Activated CD4-positive, alpha-beta T cell treated with anti-CD3 and anti-CD28 coated beads, Interleukin-2, amount 10 ng/mL, durations not matched to agents 24 days and 14 days (primary cell): Measurements from ENCODE around the gene CEP128. TPM values are rescaled to one million over a fixed set of nuclear protein-coding genes. Genes with fewer than 3 reads are reported as not detected.

ENCODE experiments used
- DNase-seq: peaks from one replicate; pipeline ENCODE4 v3.0.0; 2022
- H3K27ac Mint-ChIP-seq: one replicate; pipeline ENCODE4 v1.8.0; 2022; ENCODE audit warnings: mild to moderate bottlenecking, mixed read lengths
- H3K27me3 Mint-ChIP-seq: one replicate; pipeline ENCODE4 v1.8.0; 2022; ENCODE audit warnings: mixed read lengths
- H3K36me3 Mint-ChIP-seq: one replicate; pipeline ENCODE4 v1.8.0; 2022; ENCODE audit warnings: low read depth, mild to moderate bottlenecking, mixed read lengths
- H3K4me1 Mint-ChIP-seq: one replicate; pipeline ENCODE4 v1.8.0; 2021; ENCODE audit warnings: mixed read lengths
- H3K4me3 Mint-ChIP-seq: one replicate; pipeline ENCODE4 v1.8.0; 2022; ENCODE audit warnings: mild to moderate bottlenecking, moderate library complexity, mixed read lengths
- H3K9me3 Mint-ChIP-seq: one replicate; pipeline ENCODE4 v1.8.0; 2021; ENCODE audit warnings: mixed read lengths
- intact Hi-C: fragments of 100-400 bp; cut with micrococcal nuclease; formaldehyde crosslinking; loops from one replicate; pipeline ENCODE4 v1.15.1; 2023
- total RNA-seq: library from RNA; stranded (reverse); gene quantifications from 2 replicates; pipeline ENCODE4 v1.2.3, GENCODE V29; 2022

Gene CEP128
- total RNA-seq, 1 donor from 2014 or later = 20.4 TPM

GRCh38 chr14:80700601-80701000 is 240.9 kb downstream of the CEP128 start:
- Mint-ChIP-seq H3K9me3 (no peaks in the 10 kb centered on the region), H3K27ac (no peak overlapping the region), H3K4me1 (peaks cover 4% of the 10 kb centered on the region), H3K27me3 (no peaks in the 10 kb centered on the region), H3K4me3 (no peak overlapping the region), H3K36me3 (no peaks in the 10 kb centered on the region)
- intact Hi-C loops = no loop called here
- DNase-seq = no peak

DNA sequence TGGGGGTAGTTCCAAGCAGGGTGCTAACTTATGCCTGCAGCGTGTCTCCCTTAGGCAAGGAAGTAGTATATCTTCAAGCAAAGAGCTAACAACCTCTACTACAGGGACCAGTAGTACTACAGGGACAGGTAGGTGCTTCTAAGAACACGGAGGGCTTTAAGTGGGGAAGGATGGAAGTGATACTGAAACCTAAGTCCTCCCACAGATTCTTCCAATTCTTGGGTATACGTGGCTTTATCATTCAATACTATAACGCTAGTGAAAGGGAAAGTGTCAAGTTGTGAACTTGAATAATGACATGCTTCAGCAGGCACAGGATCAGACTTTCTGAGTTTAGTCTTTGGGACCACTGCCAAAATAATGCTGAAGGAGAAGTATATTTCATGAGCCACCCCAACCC is 241.7 kb downstream of the CEP128 start:
- no peak overlapping the region for H3K4me3 Mint-ChIP-seq
- no peak for DNase-seq
- H3K27me3 Mint-ChIP-seq = no peaks in the 10 kb centered on the region
- H3K27ac Mint-ChIP-seq = no peak overlapping the region
- H3K36me3 Mint-ChIP-seq = no peaks in the 10 kb centered on the region
- peaks cover 4% of the 10 kb centered on the region for H3K4me1 Mint-ChIP-seq
- H3K9me3 Mint-ChIP-seq = no peaks in the 10 kb centered on the region
- intact Hi-C loops = no loop called here

- peaks cover 4% of the 10 kb centered on the region for H3K4me1 Mint-ChIP-seq
- no peak overlapping the region for H3K4me3 Mint-ChIP-seq
- no peaks in the 10 kb centered on the region for H3K27me3 Mint-ChIP-seq
- H3K27ac Mint-ChIP-seq = no peak overlapping the region
- intact Hi-C loops = no loop called here
- H3K36me3 Mint-ChIP-seq = no peaks in the 10 kb centered on the region
- no peak for DNase-seq
- H3K9me3 Mint-ChIP-seq = no peaks in the 10 kb centered on the region
These were observed 242.6 kb downstream of the CEP128 start for GRCh38 chr14:80698974-80699373.

DNA sequence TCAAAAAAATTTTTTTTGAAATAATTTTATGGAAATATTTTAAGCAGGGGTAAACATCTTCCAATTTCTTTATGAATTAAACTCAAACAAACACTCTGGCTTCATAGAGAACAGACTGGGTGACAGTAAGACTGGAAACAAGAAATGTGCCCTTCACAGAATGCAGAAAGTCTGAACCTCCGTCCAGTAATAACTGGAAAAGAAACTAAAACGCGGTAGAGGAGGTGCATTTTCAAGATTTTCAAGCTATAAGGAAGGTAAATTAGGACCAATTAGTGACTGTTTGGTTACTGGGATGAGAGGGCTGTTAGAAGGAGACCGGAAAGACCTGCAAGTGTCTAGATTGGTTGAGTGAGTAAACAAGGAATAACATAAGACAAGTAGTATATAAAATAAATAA is 245.7 kb downstream of the CEP128 start:
- no peak for DNase-seq
- H3K4me3 Mint-ChIP-seq = no peak overlapping the region
- H3K36me3 Mint-ChIP-seq = no peaks in the 10 kb centered on the region
- intact Hi-C loops = no loop called here
- no peaks in the 10 kb centered on the region for H3K9me3 Mint-ChIP-seq
- H3K27me3 Mint-ChIP-seq = no peaks in the 10 kb centered on the region
- no peak overlapping the region for H3K27ac Mint-ChIP-seq
- H3K4me1 Mint-ChIP-seq = peaks cover 4% of the 10 kb centered on the region

GRCh38 chr14:80692903-80693302 is 248.6 kb downstream of the CEP128 start:
- intact Hi-C loops = no loop called here
- Mint-ChIP-seq H3K27me3 (no peaks in the 10 kb centered on the region), H3K9me3 (no peaks in the 10 kb centered on the region), H3K27ac (no peak overlapping the region), H3K4me1 (no peaks in the 10 kb centered on the region), H3K36me3 (no peaks in the 10 kb centered on the region), H3K4me3 (no peak overlapping the region)
- DNase-seq = no peak

DNA sequence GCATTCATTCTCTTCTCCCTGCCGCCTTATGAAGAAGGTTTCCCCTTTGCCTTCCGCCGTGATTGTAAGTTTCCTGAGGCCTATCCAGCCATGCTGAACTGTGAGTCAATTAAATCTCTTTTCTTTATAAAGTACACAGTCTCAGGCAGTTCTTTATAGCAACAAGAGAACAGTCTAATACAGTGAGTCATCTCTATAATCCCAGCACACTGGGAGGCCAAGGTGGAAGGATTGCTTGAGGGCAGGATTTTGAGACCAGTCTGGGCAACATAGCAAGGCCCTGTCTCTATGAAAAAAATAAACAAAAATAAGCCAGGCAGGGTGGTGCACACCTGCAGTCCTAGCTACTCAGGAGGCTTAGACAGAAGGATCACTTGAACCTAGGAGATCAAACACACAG is 259.9 kb downstream of the CEP128 start:
- no peaks in the 10 kb centered on the region for H3K4me1 Mint-ChIP-seq
- intact Hi-C loops = no loop called here
- H3K27ac Mint-ChIP-seq = no peak overlapping the region
- no peaks in the 10 kb centered on the region for H3K27me3 Mint-ChIP-seq
- DNase-seq = no peak
- peaks cover 1% of the 10 kb centered on the region for H3K36me3 Mint-ChIP-seq
- peaks cover 28% of the 10 kb centered on the region for H3K9me3 Mint-ChIP-seq
- H3K4me3 Mint-ChIP-seq = no peak overlapping the region

GRCh38 chr14:80679273-80679672 is 262.3 kb downstream of the CEP128 start:
- Mint-ChIP-seq H3K27ac (no peak overlapping the region), H3K4me3 (no peak overlapping the region), H3K36me3 (peaks cover 1% of the 10 kb centered on the region), H3K4me1 (no peaks in the 10 kb centered on the region), H3K9me3 (peaks cover 25% of the 10 kb centered on the region), H3K27me3 (no peaks in the 10 kb centered on the region)
- intact Hi-C loops = no loop called here
- no peak for DNase-seq

DNA sequence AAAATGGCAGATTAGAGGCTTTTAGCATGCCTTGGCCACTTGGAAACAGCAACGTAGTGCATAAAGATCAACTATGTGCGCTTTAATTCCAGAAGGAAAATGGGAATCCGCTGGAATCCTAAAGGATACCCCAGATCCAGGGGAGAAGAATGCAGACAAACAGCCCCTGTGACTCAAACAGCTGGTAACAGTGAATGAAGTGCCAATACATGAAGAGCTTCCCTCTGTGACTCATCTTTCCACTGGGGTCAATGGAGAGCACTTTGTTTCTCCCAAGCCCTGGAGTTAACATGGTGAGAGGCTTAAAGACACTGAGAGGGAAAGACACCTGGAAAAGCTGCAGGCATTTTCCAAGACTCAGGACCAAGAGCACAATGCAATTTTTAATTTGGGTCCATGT is 263.1 kb downstream of the CEP128 start:
- peaks cover 20% of the 10 kb centered on the region for H3K9me3 Mint-ChIP-seq
- peaks cover 1% of the 10 kb centered on the region for H3K36me3 Mint-ChIP-seq
- no peak for DNase-seq
- no peaks in the 10 kb centered on the region for H3K27me3 Mint-ChIP-seq
- H3K27ac Mint-ChIP-seq = no peak overlapping the region
- H3K4me1 Mint-ChIP-seq = no peaks in the 10 kb centered on the region
- H3K4me3 Mint-ChIP-seq = no peak overlapping the region
- intact Hi-C loops = no loop called here

DNA sequence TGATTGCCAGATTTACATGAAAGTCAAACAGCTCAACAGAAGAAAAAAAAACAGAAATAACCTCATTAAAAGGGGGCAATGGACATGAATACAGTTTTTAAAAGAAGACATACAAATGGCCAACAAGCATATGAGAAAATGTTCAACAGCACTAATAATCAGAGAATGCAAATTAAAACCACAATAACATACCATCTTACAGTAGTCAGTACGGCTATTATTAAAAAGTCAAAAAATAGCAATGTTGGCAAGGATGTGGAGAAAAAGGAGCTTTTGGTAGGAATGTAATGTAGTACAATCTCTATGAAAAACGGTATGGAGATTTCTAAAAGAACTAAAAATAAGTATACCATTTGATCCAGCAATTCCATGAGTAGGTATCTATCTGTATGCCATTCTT is 272.1 kb downstream of the CEP128 start:
- H3K27me3 Mint-ChIP-seq = no peaks in the 10 kb centered on the region
- no peaks in the 10 kb centered on the region for H3K4me1 Mint-ChIP-seq
- H3K4me3 Mint-ChIP-seq = no peak overlapping the region
- peaks cover 10% of the 10 kb centered on the region for H3K9me3 Mint-ChIP-seq
- intact Hi-C loops = no loop called here
- H3K36me3 Mint-ChIP-seq = peaks cover 2% of the 10 kb centered on the region
- no peak for DNase-seq
- no peak overlapping the region for H3K27ac Mint-ChIP-seq

DNA sequence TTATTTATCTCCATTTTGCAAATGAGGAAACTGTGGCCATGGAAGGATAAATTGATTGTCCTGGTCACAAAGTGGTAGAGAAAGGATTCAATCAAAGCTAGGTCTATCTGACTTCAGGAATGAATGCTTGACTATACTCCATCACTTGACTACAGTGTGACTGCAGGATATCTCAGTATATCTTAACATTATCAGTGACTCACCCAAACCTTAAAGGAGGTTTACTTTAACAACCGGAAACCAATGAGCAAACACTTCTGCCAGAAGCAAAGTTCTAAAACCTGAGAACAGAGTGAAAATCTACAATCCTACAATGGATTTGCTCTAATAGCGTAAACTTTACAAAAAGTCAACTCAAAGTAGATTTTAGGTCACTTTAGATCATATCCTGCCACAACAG is 277.0 kb downstream of the CEP128 start:
- Mint-ChIP-seq H3K27me3 (no peaks in the 10 kb centered on the region), H3K36me3 (peaks cover 2% of the 10 kb centered on the region), H3K9me3 (peaks cover 10% of the 10 kb centered on the region)

DNA sequence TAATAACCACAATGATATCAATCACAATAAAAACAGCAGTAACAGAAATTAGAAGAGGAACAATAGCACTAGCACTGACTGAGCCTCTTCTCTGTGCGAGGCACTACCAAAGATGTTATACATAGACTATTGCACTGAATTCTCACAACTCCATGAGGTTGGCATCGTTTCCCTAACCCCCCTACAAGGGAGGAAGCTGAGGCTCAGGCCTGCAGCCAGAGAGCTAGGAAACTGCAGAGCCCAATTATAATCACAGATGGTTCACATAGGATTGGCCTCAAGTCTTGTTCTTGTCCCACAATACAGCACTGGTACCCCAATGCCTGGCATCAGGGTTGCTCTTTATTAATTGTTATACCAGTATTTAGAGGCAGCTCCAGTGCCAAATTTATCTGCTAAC is 278.0 kb downstream of the CEP128 start:
- Mint-ChIP-seq H3K36me3 (peaks cover 2% of the 10 kb centered on the region), H3K4me3 (no peak overlapping the region), H3K4me1 (no peaks in the 10 kb centered on the region), H3K27ac (no peak overlapping the region), H3K9me3 (peaks cover 4% of the 10 kb centered on the region), H3K27me3 (no peaks in the 10 kb centered on the region)
- no peak for DNase-seq
- intact Hi-C loops = no loop called here

More for the DNA sequence above, 277.0 kb downstream of the CEP128 start:
- H3K27ac Mint-ChIP-seq = no peak overlapping the region
- no peak for DNase-seq
- H3K4me1 Mint-ChIP-seq = no peaks in the 10 kb centered on the region
- intact Hi-C loops = no loop called here
- no peak overlapping the region for H3K4me3 Mint-ChIP-seq

DNA sequence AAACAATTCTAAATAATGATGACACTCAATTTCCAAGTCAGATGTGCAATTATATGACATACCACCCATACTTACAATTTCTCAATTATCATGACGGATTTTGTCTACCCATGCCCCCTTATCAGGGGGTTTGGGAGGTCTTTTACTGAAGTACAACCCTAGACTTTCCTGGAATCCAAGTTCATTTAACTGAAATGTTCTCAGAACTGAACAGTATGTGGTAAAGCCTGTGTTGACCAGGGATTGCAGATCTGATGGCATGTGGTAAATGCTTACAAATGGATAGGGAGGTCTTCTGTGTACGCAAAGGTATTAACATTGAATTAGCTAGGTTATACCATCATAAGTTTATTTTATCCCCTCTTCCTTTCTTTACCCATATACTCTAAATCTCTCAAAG is 281.8 kb downstream of the CEP128 start:
- intact Hi-C loops = no loop called here
- H3K36me3 Mint-ChIP-seq = peaks cover 1% of the 10 kb centered on the region
- H3K4me3 Mint-ChIP-seq = no peak overlapping the region
- DNase-seq = no peak
- H3K27ac Mint-ChIP-seq = no peak overlapping the region
- no peaks in the 10 kb centered on the region for H3K4me1 Mint-ChIP-seq
- peaks cover 2% of the 10 kb centered on the region for H3K9me3 Mint-ChIP-seq
- H3K27me3 Mint-ChIP-seq = no peaks in the 10 kb centered on the region

GRCh38 chr14:80658733-80659132 is 282.8 kb downstream of the CEP128 start:
- DNase-seq = no peak

GRCh38 chr14:80658155-80658554 is 283.4 kb downstream of the CEP128 start:
- peaks cover 9% of the 10 kb centered on the region for H3K9me3 Mint-ChIP-seq
- H3K4me1 Mint-ChIP-seq = no peaks in the 10 kb centered on the region
- H3K27ac Mint-ChIP-seq = no peak overlapping the region
- intact Hi-C loops = no loop called here
- H3K36me3 Mint-ChIP-seq = peaks cover 4% of the 10 kb centered on the region
- no peak for DNase-seq
- H3K4me3 Mint-ChIP-seq = no peak overlapping the region
- H3K27me3 Mint-ChIP-seq = no peaks in the 10 kb centered on the region

More at GRCh38 chr14:80658733-80659132, 282.8 kb downstream of the CEP128 start:
- Mint-ChIP-seq H3K4me1 (no peaks in the 10 kb centered on the region), H3K9me3 (peaks cover 4% of the 10 kb centered on the region), H3K27me3 (no peaks in the 10 kb centered on the region), H3K36me3 (peaks cover 4% of the 10 kb centered on the region), H3K27ac (no peak overlapping the region), H3K4me3 (no peak overlapping the region)
- intact Hi-C loops = no loop called here

GRCh38 chr14:80653956-80654355 is 287.6 kb downstream of the CEP128 start:
- intact Hi-C loops = no loop called here
- peaks cover 23% of the 10 kb centered on the region for H3K9me3 Mint-ChIP-seq
- H3K27me3 Mint-ChIP-seq = no peaks in the 10 kb centered on the region
- H3K36me3 Mint-ChIP-seq = peaks cover 4% of the 10 kb centered on the region
- no peaks in the 10 kb centered on the region for H3K4me1 Mint-ChIP-seq
- no peak for DNase-seq
- no peak overlapping the region for H3K4me3 Mint-ChIP-seq
- no peak overlapping the region for H3K27ac Mint-ChIP-seq
